ENCODE data around the gene PARP15. TPM values are rescaled to one million over a fixed set of nuclear protein-coding genes. Genes with fewer than 3 reads are reported as not detected.

PARP15 gene
- total and polyA plus RNA-seq, 2 of the 4 experiments (the other 2 are of a cell fraction): 0.10 TPM; not detected in 1

- peaks cover 2% of the 10 kb centered on the region; the same call in 1 of the 2 replicates for H3K4me1 ChIP-seq (ENCODE audit: control insufficient read depth, insufficient read depth, low read length)
- TF ChIP-seq FOS (IDR thresholded peaks at IDR 0.05; ENCODE audit: low read depth, low read length) (no peak), RCOR1 (IDR thresholded peaks at IDR 0.05; ENCODE audit: insufficient replicate concordance, low read length) (no peak), MXI1 (IDR thresholded peaks at IDR 0.05; ENCODE audit: borderline replicate concordance, low read depth, low read length) (no peak), NFE2L2 (IDR thresholded peaks at IDR 0.05; ENCODE audit: low read depth, low read length) (no peak), RFX5 (IDR thresholded peaks at IDR 0.05; ENCODE audit: low read depth, low read length) (no peak), BHLHE40 (IDR thresholded peaks at IDR 0.05; ENCODE audit: low read depth, low read length) (no peak), MAFK (IDR thresholded peaks at IDR 0.05; ENCODE audit: low read depth, low read length) (no peak), CTCF (conservative IDR thresholded peaks at IDR 0.05; ENCODE audit: low read depth, low read length) (no peak), MAZ (IDR thresholded peaks at IDR 0.05; ENCODE audit: borderline replicate concordance, low read depth, low read length) (no peak)
- no peak overlapping the region for H2AK5ac ChIP-seq (ENCODE audit: low read depth, low read length)
- H2AK9ac ChIP-seq (replicated peaks; ENCODE audit: low read depth, low read length, poor library complexity): no peak overlapping the region
- CTCF ChIA-PET: no interaction called here
- BruUV-seq (replicated peaks): no TSS peak
- H3K23ac ChIP-seq (ENCODE audit: low read depth, low read length): no peak overlapping the region
- no peaks in the 10 kb centered on the region for H3K9me3 ChIP-seq (ENCODE audit: control insufficient read depth, insufficient read depth, low read length)
- in situ Hi-C loops (cut with MboI; ENCODE audit: low sequenced_read_pairs) (no loop called here), intact Hi-C loops (cut with micrococcal nuclease) (no loop called here), dilution Hi-C loops (cut with HindIII; ENCODE audit: low sequenced_read_pairs, unreplicated experiment) (no loop called here)
- WGBS, 2 experiments (ENCODE audit: extremely low coverage in 2 of 2, insufficient read length in 1 of 2): 43% methylated on average over 3 of the region's 8 CpGs; no CpG with 5 or more reads in 1 of the 2 experiments
- H2AFZ ChIP-seq (replicated peaks; ENCODE audit: low read length, poor library complexity): no peak overlapping the region
- H3K18ac ChIP-seq (ENCODE audit: low read depth, low read length): no peak overlapping the region
- DNase-seq (no peak), ATAC-seq (ENCODE audit: low read depth) (no peak)
- POLR2A ChIA-PET (ENCODE audit: unreplicated experiment): no interaction called here
- H2BK120ac ChIP-seq (ENCODE audit: low read depth, low read length): no peak overlapping the region
- H4K91ac ChIP-seq (ENCODE audit: insufficient read depth, low read depth, low read length): no peak overlapping the region
- H3K14ac ChIP-seq (replicated peaks; ENCODE audit: low read depth, low read length): no peak overlapping the region
- H3K36me3 ChIP-seq (ENCODE audit: control insufficient read depth, insufficient read depth, low read length): no peaks in the 10 kb centered on the region
- H3K9ac ChIP-seq (ENCODE audit: low read depth, low read length): no peak overlapping the region
- H3K4me2 ChIP-seq (ENCODE audit: low read depth, low read length): no peak overlapping the region
- H3K56ac ChIP-seq (ENCODE audit: extremely low read depth, insufficient read depth, low read length): no peak overlapping the region
- no peak overlapping the region for H3K27ac ChIP-seq (ENCODE audit: insufficient read depth, low read length)
- no peak overlapping the region for H2BK15ac ChIP-seq (ENCODE audit: low read depth, low read length)
- no peak overlapping the region for H2BK20ac ChIP-seq (ENCODE audit: low read depth, low read length)
- no peaks in the 10 kb centered on the region for H4K20me1 ChIP-seq (ENCODE audit: insufficient read depth, low read length)
- no peak overlapping the region for H4K8ac ChIP-seq (ENCODE audit: low read depth in 2 of 2, low read length in 2 of 2)
- peaks cover 45% of the 10 kb centered on the region for H3K27me3 ChIP-seq (ENCODE audit: control insufficient read depth, insufficient read depth, low read length)
- H3K4me3 ChIP-seq (ENCODE audit: insufficient read depth, low read depth, low read length): no peak overlapping the region
- H3K4ac ChIP-seq (ENCODE audit: low read depth, low read length): no peak overlapping the region
- no peak overlapping the region for H4K5ac ChIP-seq (ENCODE audit: low read depth, low read length)
- no peaks in the 10 kb centered on the region for H3K9me1 ChIP-seq (ENCODE audit: insufficient read depth, low read length)
- H3K79me1 ChIP-seq (ENCODE audit: low read depth in 1 of 2, low read length in 2 of 2): no peaks in the 10 kb centered on the region
- no peak overlapping the region for H2BK5ac ChIP-seq (ENCODE audit: low read depth, low read length, poor library complexity, severe bottlenecking)
Measured at GRCh38 chr3:122623031-122623829, 45.8 kb downstream of the PARP15 start.
